Activated T-helper 1 cell treated with anti-CD3 and anti-CD28 coated beads, Interleukin-2, amount 50 U/mL, for 16 hours (primary cell): Measurements from ENCODE around the gene AEN.

Experiments
- DNase-seq, 2 donors: peaks; one replicate each; pipeline ENCODE4 v3.0.0-alpha.2; 2020; ENCODE audit warnings: low read depth in 1 of 2, low spot score in 1 of 2

The AEN gene

DNA sequence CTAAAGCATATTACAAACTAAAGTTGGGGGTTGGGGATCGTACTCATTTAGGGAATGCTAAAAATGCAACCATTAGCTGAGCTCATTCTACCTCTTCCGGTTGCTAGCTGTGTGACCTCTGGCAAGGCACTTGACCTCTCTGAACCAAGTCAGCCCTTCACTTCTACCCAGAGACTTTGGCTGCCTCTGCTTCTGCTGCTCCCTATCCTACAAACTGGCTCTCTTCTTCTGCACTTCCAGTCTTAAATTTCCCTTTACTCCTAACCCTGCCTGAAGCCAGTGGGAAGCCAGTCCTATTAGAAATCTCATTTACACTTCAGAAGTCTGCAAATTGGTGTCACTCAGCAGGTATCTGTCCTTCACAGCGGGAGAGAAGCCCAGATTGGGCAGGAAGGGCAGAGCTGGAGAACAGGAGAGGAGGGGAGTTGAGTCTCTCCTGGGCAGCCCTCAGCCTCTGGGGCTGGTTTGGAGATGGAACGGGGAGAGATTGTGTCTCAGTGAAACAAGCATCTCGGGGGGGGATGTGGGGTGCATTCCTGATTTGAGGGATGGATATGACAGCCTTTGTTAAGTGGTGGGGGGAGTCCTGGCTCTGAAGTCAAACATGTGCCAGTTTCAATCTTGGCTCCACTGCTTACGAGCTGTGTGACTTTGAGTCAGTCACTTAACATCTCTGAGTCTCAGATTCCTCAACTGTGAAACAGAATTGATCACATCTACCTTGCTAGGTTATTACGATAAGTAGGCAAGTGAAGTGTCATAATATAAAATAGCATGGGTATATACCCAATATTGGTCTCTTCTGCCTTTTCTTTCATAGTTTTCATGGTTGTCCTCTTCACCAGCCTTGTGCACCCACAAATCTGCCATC is 7.8 kb upstream of the AEN start:
- DNase-seq, result no peak

DNA sequence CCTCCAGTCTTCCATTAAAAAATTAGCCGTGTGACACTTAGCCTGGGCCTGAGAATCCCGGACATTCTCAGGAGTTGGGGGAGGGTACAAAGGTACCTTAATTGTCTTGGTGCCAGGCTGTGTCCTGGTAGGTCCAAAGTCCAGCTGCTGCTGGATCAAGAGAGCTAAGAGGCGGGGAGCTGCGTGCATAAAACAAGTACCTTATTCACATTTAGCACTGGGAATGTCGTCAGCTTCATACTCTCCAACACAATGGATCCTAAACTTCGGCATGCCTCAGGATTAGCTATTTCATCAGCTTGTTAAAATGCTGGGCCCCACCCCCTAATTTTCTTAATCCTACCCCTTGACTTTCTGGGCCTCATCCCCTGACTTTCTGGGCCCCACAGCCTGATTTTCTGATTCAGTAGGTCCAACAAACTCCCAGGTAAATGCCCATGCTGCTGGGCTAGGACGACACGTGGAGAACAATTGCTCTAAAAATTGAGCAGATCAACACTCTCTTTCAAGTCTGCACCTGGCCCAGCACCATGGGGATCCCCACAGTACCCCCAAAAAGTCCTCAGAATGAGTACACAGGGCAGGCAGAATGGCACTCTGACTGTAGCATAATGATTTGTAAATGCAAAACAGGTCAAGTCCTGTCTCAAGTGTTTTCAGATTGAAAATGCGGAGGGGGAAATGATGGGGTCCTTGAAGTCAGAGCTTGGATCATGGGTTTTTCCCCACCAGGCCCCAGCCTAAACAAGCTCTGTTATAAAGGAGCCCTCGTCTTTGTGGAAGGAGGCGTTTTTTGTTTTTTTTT is 5.6 kb upstream of the AEN start:
- no peak for DNase-seq

DNA sequence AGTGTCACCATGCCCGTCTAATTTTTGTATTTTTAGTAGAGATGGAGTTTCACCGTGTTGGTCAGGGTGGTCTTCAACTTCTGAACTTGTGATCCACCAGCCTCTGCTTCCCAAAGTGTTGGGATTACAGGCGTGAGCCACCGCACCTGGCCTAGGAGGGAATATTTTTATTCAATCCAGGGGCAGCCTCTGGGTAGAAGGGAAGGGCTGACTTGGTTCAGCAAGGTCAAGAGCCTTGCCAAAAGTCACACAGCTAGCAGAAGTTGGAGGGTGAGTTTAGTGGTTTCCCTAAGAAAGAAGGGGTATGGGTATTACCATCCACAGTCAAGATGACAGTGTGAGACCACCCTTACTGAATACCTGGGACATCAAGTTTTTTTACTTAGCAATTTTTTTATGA is 4.9 kb upstream of the AEN start:
- DNase-seq, result no peak

DNA sequence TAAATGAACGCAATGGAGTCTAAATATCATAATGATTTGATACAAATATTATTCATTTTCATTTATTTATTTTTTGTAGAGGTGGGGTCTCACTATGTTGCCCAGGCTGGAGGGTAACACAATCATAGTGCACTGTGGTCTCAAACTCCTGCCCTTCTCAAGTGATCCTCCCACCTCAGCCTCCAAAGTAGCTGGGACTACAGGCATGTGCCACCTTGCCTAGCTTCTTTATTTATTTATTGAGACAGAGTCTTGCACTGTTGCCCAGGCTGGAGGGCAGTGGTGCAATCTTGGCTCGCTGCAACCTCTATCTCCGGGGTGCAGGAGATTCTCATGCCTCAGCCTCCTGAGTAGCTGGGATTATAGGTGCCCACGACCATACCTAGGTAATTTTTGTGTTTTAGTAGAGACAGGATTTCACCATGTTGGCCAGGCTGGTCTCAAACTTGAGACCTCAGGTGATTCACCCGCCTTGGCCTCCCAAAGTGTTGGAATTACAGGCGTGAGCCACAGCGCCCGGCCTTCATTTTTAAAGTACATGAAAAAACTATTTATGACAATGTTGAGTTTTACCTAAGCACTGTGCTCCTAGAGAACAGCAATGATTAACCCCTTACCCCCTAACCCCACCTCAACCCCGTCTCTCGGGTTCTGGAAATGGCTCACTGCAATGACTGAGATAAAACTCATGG is 4.0 kb upstream of the AEN start:
- no peak for DNase-seq

DNA sequence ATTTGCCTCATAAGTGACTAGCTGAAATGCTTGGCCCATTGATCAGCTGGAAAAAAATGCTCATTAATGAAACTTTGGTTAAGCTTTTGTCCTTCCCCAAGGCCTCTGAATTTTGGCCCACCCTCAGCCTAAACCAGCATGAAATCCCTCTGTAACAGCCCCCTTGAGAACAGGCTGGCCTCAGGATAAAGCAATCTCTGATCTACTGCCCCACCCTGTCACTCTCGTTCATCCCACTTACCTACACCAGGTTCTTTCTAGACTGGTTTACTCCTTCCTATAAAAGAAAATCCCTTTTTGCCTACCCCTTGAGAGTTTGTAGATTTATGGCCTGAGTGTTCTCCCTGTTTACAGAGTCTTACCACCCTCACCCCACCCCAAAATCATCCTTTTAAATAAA is 3.4 kb upstream of the AEN start:
- no peak for DNase-seq

DNA sequence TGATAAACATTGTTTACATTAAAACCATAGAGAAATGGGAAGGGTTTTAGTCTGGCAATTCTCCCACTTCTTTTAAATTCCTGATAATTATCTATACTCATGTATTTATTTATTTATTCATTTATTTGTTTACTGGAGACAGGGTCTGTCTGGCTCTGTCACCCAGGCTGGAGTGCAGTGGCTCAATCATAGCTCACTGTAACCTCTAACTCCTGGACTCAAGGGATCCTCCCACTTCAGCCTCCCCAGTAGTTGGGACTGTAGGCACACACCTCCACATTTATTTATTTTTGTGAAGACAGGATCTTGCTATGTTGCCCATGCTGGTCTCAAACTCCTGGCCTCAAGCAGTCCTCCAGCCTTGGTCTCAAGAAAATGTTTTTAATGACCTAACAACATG is 2.5 kb upstream of the AEN start:
- DNase-seq, result no peak

DNA sequence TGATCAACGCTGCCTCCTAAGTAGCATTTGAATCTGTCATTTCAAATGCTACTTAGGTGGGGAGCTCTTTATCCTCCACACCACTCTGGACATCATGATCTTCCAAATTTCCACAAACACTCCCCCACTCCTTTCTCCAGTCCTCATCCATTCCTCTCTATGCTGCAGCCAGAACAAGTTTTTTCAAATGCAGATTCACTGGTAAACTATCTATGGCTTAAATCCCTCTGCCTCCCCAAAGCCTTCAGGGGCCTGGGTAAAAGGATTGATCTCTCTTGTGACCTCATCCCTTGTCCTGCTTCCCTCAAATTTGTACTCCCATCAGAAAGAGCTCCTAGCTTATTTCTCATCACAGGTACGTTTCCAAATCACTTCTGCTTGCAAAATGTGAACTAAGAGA is 1.3 kb upstream of the AEN start:
- no peak for DNase-seq

DNA sequence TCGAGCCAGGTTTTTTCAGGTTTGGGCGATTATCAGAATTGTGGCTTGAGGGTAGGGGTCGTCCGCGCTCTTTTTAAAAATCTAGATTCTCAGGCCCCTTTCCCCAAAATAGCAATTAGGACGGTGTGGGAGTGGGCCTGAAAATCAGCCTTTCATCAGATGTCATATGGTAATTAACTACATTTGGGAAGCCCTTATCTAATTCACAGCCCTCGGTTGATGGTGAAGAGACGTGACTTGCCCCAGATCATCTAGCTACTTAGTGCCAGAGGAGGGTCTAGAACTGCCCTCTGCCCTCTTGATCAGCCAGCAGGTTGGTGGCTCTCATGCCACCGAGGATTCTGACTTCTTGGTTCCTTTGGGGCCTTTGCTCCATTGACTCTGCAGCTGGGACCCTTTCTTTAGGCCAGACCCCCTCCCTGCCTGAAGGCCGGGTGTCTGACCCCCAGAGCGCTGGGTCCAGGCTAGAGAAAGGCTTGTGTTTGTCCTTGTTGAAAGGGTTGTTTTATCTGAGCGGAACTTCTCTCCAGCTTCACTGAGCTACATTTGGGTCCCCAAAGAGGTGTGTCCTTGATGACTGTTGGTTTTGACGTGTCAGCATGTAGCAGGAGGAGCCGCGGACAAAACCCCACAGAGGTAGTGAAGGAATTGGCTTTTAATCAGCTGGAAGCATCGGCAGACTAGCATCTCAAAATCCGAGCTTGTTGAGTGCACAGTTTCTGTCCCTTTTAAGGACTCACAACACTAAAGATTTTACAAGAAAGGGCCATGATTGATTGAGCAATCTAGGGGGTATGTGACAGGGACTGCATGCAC is 857 bp downstream of the AEN start:
- no peak for DNase-seq

DNA sequence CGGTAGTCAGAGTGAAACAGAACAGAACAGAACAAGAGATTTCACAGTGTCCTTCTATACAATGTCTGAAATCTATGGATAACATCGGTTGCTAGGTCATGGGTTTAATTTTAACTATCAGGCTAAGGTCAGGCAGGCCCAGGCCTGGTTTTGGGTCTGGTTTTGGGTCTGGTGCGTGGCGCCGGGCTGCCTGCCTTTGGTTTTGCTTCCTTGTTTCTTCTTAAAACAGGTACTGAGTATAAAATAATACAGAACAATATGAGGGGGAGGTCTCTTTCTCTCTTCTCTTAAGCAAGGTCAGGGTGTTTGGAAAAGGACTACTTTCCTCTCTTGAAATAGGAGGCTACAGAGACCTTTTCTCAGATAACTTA is 1.4 kb downstream of the AEN start:
- DNase-seq, result no peak

DNA sequence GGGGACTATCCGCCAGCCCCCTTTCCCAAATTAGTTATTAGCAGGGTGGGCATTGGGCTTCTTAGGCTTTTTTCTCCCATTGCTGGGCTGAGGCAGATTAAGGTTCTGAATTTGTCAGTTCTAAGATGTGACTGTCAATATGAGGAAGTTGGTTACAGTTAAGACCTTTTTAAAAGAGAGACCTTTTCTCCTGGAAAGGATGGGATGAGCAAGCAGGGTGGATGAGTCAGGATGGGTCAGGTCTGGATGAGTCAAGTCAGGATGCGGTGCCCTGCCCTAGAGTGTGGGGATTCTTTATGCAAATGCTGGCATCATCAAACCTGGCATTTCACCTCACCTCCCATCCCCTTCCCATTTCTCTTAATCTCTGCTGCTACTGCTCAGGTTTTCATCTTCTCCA is 1.9 kb downstream of the AEN start:
- no peak for DNase-seq

DNA sequence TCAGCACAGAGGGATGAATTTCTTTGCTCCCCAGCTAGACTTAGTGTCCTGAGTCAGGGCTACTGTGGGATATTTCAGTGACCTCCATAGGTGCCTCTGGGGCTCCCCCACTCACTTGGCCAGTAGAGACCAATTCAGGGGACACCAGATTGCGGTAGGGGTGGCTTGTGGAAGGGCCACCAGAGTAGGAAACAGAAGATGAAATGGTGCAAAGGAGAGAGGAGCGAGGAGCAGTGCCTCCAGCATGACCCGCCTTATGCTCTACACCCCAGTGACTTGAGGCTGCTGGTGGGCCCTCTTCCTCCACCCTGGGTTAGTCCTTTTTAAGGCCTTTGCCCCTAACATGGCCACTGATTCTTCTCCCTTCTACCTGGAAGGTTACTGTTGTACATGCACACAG is 2.5 kb downstream of the AEN start:
- no peak for DNase-seq

DNA sequence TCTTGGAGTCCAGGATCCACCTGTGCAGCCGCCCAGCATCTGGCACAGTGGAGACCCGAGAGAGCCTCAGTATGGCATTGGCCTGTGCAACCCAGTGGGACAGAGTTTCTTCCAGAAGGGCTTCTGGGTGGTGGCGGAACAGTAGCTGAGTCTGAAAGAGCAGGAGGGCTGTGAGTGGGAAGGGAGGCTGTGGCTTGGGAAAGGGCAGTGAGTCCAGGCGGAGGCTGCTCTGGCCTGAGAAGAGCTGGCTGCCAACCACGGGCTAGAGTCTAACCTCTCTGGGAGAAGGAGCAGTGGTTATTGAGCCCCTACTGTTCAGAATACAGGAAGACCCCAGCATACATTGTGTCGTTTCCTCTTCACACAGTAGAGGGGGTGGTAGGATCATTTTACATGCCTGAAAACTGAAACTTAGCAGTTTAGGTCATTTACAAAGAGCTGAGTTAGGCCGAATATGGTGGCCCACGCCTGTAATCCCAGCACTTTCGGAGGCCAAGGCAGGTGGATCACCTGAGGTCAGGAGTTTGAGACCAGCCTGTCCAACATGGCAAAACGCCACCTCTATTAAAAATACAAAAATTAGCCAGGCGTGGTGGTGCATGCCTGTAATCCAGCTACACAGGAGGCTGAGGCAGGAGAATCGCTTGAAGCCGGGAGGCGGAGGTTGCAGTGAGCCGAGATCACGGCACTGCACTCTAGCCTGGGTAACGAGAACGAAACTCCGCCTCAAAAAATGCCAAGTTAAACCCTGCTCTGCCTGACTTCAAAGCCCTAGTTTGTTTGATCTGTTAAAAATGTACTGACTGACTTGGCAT is 3.2 kb downstream of the AEN start:
- no peak for DNase-seq

DNA sequence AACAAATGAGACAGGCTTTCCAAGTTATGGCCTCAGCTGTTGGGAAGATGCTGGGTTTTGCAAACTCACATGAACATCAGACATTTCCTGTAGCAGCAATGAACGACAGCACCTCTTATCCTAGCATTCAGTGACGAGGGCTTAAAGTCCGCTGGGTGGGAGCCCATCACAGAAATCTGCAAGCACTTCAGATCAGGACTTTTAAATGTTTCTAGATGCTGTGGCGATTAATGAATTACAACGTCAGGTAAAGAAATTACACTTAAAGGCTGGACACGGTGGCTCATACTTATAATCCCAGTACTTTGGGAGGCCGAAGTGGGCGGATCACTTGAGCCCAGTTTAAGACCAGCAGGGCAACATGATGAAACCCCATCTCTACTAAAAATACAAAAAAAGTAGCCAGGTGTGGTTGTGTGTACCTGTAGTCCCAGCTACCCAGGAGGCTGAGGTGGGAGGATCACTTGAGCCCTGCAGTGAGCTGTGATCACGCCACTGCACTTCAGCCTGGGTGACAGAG is 3.9 kb downstream of the AEN start:
- DNase-seq, result no peak

DNA sequence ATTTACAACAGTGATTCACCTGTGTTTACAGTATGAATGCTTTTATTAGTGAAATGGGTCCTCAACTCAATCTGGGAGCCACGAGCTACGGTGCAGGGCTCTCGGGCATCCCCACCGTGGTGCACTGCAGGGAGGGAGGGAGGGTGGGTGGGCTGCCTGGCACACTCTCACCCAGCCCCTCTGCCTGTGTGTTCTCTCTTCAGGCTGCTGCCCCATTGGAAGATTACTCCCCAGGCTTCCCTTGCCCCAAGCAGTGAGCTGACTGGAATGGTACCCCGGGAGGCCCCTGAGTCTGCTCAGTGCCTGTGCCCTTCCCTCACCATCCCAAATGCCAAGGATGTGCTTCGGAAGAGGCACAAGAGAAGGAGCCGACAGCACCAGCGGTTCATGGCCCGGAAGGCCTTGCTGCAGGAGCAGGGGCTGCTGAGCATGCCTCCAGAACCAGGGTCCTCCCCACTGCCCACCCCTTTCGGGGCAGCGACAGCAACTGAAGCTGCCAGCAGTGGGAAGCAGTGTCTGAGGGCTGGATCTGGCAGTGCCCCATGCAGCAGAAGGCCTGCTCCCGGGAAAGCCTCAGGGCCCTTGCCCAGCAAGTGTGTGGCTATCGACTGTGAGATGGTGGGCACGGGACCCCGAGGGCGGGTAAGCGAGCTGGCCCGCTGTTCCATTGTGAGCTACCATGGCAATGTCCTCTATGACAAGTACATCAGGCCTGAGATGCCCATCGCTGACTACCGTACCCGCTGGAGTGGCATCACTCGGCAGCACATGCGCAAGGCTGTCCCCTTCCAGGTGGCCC is 5.0 kb downstream of the AEN start:
- DNase-seq, result no peak

DNA sequence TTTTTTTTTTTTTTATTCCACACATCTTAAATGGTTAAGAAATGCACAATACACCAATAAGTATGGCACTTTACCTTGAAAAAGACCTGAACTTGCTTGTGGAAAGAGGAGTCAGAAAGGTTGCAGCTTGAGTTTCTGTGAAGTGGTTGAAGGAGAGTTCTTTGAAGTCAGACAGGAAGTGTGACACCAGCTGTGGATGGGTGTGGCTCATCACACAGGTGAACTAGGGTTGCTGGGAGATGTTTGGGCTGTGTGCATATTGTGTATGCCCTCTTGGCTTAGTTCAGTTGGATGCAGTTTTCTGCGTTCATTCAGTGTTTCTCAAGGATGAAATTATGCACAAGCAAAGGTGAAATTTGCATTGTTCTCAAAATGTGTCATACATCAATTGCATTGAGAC is 6.3 kb downstream of the AEN start:
- DNase-seq, result no peak

DNA sequence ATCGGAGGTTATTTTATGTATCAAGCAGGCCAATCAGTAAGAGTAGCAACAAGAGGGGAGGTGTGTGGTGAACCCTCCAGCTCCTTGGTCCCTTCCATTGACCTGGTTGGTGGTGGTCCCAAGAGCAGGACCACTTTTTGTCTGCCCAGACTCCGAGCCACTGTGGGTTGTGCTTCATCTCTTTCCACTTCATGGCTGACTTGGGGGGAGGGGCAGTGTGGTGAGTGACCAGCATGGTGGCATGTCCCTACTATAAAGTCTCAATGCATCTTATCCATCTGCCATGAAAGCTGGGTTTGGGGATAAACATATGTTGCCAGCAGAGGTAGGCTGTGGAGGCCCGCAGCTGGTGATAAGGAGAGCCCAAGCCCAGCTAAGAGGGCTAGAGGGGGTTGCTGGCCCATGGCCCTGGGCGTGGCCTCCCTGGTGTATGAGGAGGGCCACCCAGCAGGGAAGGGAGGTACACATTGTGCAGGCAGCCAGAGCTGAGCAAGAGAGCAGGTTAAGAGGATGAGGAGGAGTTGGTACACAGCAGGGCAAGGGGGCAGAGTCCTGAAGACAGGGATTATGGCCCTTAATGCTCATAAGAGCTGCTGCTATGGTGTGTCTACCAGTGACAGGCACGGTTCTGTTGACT is 7.0 kb downstream of the AEN start:
- DNase-seq, result no peak

DNA sequence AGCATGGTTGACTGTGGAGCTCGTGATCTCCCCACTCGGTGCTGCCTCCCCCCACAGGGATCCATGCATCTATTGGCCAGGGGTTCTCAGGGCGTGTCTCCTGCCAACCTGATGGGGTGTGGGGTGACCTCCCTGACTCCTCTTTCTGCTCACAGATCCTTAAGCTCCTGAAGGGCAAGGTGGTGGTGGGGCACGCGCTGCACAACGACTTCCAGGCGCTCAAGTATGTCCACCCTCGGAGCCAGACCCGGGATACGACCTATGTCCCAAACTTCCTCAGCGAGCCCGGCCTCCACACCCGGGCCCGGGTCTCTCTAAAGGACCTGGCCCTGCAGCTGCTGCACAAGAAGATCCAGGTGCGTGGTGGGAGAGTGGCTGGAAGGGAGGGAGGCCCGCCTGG is 7.9 kb downstream of the AEN start:
- DNase-seq, result no peak

DNA sequence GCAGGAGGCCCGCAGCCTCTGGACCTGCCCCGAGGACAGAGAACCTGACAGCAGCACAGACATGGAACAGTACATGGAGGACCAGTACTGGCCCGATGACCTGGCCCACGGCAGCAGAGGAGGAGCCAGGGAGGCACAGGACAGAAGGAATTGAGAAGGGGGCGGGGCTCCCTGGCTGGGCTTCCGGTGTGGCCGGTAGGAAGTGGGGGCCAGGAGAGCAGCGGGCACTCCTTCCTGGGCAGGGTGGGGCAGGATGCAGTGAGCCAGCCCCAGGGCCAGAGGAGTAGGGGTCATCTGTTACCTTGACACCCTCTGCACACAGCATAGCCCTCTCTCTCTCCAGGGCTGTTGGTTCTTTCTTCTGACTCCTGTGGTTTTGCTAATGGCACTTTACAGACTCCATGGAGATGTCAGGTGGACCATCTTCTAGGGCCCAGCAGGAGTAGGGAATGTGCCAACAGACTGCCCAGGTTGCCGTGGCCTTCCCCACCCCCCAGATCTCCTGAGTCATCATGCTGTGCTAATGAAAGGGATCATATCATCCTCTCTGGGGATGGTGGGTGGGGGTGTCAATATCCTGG is 9.1 kb downstream of the AEN start:
- DNase-seq, result no peak
